HG02938 (cell line): ENCODE data around the gene TUBG2.
"Not testable (repeated sequence)": the region's sequence is repeated elsewhere in the genome, so short reads cannot be mapped to it uniquely, and the experiment has no call there.

Experiments used
- ATAC-seq: cut with Tn5 transposase; IDR thresholded peaks from one replicate; pipeline ENCODE4 v1.9.1; 2021; ENCODE audit warnings: mild to moderate bottlenecking, moderate library complexity; ENCODE audit not compliant: unreplicated experiment

The TUBG2 gene

GRCh38 chr17:42659079-42659931, at the start of gene TUBG2:
Gene TUBG2, plus strand, starts transcription at chr17:42659284. Its CDS starts 220 bp downstream, at chr17:42659504.
- no peak for ATAC-seq

GRCh38 chr17:42609814-42610801, 49.0 kb upstream of the TUBG2 start:
- ATAC-seq, result peak; percentile 10

- ATAC-seq, result no peak
Measured at GRCh38 chr17:42612013-42612412, 47.1 kb upstream of the TUBG2 start.

GRCh38 chr17:42613699-42614295, 45.3 kb upstream of the TUBG2 start:
- ATAC-seq, result no peak

- no peak for ATAC-seq
Measured at GRCh38 chr17:42617956-42618431, 41.1 kb upstream of the TUBG2 start.

GRCh38 chr17:42618442-42619150, 40.5 kb upstream of the TUBG2 start:
- peak; percentile 55 for ATAC-seq

GRCh38 chr17:42621987-42622386, 37.1 kb upstream of the TUBG2 start:
- ATAC-seq, result not testable (repeated sequence)

- no peak for ATAC-seq
Measured at GRCh38 chr17:42623271-42623670, 35.8 kb upstream of the TUBG2 start.

- ATAC-seq, result no peak
Measured at GRCh38 chr17:42623732-42624596, 35.1 kb upstream of the TUBG2 start.

- not testable (repeated sequence) for ATAC-seq
Measured at GRCh38 chr17:42627032-42627764, 31.9 kb upstream of the TUBG2 start.

- no peak for ATAC-seq
Measured at GRCh38 chr17:42629411-42630009, 29.6 kb upstream of the TUBG2 start.

GRCh38 chr17:42632949-42633444, 26.1 kb upstream of the TUBG2 start:
- no peak for ATAC-seq

GRCh38 chr17:42639525-42640113, 19.5 kb upstream of the TUBG2 start:
- no peak for ATAC-seq

- no peak for ATAC-seq
Measured at GRCh38 chr17:42640121-42640520, 19.0 kb upstream of the TUBG2 start.

GRCh38 chr17:42642336-42642735, 16.7 kb upstream of the TUBG2 start:
- ATAC-seq, result no peak

GRCh38 chr17:42647778-42648177, 11.3 kb upstream of the TUBG2 start:
- ATAC-seq, result no peak

- no peak for ATAC-seq
Measured at GRCh38 chr17:42651392-42651791, 7.7 kb upstream of the TUBG2 start.
